Measurements from ENCODE around the gene DNAH10.

DNA sequence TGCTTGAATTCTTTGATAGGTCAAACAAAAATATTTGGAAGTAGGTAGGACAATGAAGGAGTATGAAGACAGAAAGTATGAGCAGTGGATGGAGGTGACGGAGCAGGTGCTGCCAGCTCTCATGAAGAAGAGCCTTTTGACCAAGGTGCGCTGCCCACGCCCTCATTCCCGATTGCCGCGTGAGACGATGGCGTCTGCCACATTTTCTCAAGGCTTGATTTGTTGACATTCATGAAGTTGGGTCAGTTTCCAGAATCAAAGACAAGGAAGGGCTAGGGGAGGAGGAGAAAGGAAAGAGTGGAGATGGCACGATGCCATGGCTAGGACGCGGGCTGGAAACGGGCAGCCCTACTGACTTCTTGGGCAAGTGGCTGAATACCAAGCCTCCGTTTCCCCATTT, 37.1 kb downstream of the DNAH10 start:
- TF ChIP-seq POLR2A (IDR thresholded peaks at IDR 0.05) (no peak), POLR2AphosphoS5 (IDR thresholded peaks at IDR 0.05) (no peak), EP300 (IDR thresholded peaks at IDR 0.05; ENCODE audit: low read depth) (no peak)
- TF ChIP-seq, protein P1, sequence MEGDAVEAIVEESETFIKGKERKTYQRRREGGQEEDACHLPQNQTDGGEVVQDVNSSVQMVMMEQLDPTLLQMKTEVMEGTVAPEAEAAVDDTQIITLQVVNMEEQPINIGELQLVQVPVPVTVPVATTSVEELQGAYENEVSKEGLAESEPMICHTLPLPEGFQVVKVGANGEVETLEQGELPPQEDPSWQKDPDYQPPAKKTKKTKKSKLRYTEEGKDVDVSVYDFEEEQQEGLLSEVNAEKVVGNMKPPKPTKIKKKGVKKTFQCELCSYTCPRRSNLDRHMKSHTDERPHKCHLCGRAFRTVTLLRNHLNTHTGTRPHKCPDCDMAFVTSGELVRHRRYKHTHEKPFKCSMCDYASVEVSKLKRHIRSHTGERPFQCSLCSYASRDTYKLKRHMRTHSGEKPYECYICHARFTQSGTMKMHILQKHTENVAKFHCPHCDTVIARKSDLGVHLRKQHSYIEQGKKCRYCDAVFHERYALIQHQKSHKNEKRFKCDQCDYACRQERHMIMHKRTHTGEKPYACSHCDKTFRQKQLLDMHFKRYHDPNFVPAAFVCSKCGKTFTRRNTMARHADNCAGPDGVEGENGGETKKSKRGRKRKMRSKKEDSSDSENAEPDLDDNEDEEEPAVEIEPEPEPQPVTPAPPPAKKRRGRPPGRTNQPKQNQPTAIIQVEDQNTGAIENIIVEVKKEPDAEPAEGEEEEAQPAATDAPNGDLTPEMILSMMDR (IDR thresholded peaks at IDR 0.05), result no peak
